ENCODE measurements around the gene TSSK6. TPM values are rescaled to one million over a fixed set of nuclear protein-coding genes. Genes with fewer than 3 reads are reported as not detected.

The TSSK6 gene
- total and polyA plus RNA-seq, 2 experiments from 2014 or later: 0.63 to 4.9 TPM

- TF ChIP-seq, protein P1, sequence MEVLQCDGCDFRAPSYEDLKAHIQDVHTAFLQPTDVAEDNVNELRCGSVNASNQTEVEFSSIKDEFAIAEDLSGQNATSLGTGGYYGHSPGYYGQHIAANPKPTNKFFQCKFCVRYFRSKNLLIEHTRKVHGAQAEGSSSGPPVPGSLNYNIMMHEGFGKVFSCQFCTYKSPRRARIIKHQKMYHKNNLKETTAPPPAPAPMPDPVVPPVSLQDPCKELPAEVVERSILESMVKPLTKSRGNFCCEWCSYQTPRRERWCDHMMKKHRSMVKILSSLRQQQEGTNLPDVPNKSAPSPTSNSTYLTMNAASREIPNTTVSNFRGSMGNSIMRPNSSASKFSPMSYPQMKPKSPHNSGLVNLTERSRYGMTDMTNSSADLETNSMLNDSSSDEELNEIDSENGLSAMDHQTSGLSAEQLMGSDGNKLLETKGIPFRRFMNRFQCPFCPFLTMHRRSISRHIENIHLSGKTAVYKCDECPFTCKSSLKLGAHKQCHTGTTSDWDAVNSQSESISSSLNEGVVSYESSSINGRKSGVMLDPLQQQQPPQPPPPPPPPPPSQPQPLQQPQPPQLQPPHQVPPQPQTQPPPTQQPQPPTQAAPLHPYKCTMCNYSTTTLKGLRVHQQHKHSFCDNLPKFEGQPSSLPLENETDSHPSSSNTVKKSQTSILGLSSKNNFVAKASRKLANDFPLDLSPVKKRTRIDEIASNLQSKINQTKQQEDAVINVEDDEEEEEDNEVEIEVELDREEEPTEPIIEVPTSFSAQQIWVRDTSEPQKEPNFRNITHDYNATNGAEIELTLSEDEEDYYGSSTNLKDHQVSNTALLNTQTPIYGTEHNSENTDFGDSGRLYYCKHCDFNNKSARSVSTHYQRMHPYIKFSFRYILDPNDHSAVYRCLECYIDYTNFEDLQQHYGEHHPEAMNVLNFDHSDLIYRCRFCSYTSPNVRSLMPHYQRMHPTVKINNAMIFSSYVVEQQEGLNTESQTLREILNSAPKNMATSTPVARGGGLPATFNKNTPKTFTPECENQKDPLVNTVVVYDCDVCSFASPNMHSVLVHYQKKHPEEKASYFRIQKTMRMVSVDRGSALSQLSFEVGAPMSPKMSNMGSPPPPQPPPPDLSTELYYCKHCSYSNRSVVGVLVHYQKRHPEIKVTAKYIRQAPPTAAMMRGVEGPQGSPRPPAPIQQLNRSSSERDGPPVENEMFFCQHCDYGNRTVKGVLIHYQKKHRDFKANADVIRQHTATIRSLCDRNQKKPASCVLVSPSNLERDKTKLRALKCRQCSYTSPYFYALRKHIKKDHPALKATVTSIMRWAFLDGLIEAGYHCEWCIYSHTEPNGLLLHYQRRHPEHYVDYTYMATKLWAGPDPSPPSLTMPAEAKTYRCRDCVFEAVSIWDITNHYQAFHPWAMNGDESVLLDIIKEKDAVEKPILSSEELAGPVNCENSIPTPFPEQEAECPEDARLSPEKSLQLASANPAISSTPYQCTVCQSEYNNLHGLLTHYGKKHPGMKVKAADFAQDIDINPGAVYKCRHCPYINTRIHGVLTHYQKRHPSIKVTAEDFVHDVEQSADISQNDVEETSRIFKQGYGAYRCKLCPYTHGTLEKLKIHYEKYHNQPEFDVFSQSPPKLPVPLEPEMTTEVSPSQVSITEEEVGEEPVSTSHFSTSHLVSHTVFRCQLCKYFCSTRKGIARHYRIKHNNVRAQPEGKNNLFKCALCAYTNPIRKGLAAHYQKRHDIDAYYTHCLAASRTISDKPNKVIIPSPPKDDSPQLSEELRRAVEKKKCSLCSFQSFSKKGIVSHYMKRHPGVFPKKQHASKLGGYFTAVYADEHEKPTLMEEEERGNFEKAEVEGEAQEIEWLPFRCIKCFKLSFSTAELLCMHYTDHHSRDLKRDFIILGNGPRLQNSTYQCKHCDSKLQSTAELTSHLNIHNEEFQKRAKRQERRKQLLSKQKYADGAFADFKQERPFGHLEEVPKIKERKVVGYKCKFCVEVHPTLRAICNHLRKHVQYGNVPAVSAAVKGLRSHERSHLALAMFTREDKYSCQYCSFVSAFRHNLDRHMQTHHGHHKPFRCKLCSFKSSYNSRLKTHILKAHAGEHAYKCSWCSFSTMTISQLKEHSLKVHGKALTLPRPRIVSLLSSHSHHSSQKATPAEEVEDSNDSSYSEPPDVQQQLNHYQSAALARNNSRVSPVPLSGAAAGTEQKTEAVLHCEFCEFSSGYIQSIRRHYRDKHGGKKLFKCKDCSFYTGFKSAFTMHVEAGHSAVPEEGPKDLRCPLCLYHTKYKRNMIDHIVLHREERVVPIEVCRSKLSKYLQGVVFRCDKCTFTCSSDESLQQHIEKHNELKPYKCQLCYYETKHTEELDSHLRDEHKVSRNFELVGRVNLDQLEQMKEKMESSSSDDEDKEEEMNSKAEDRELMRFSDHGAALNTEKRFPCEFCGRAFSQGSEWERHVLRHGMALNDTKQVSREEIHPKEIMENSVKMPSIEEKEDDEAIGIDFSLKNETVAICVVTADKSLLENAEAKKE (CRISPR knock-in tag; IDR thresholded peaks at IDR 0.05): no peak
- TF ChIP-seq JUNB (IDR thresholded peaks at IDR 0.05; ENCODE audit: unreplicated experiment): no peak
- no peak for TF ChIP-seq EZH2phosphoT487 (IDR thresholded peaks at IDR 0.05; ENCODE audit: unreplicated experiment)
- no peak for TF ChIP-seq POLR2AphosphoS5 (IDR thresholded peaks at IDR 0.05; ENCODE audit: low read depth)
Observed at GRCh38 chr19:19498255-19498991, 16.9 kb downstream of the TSSK6 start (continued).

DNA sequence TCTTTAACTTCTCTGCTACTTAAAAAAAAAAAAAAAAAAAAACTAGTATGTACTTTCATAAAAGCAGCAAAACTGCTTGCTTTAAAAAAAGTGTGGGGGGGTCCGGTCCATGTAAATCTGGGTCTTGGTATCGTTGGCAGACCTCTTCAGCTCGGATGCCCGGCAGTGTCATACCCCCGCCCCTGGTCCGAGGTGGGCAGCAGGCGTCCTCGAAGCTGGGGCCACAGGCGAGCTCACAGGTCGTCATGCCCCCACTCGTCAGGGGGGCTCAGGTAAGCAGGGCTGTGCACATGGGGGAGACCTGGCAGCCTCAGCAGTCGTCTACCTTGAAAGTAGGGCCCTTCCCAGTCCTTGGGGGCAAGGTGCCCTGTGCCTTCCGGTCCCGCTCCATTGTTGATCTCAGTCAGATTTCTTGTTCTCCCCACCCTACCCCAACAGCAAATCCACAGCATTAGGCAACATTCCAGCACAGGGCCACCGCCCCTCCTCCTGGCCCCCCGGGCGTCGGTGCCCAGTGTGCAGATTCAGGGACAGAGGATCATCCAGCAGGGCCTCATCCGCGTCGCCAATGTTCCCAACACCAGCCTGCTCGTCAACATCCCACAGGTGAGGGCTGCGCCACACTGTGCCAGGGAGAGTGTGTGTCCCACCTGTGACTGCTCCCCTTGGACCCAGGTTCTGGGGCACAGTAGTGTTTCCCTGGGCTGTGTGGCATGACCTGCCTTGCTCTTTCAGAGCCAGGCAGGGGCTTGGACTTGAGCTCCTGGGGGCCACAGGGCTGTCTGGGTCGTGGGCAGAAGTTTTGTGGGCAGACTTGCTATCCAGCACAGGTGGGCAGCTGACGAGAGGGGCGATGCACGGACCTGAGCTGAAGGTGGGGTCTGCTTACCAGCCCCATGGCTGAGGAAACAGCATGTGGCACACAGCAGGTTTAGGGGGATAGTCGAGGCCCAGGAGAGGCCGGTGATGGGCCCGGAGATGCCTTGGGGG is 19.4 kb downstream of the TSSK6 start:
- Histone ChIP-seq H4K20me1 (replicated peaks; ENCODE audit: insufficient read depth) (peaks cover 22% of the 10 kb centered on the region), H3K9me2 (ENCODE audit: insufficient read depth) (no peaks in the 10 kb centered on the region), H3K27ac (ENCODE audit: low read depth) (no peak overlapping the region), H3K4me2 (no peak overlapping the region), H3K36me3 (ENCODE audit: insufficient read depth) (peaks cover 11% of the 10 kb centered on the region; the same call in 1 of the 2 replicates), H3K4me1 (ENCODE audit: insufficient read depth) (no peaks in the 10 kb centered on the region), H3K27me3 (ENCODE audit: insufficient read depth) (no peaks in the 10 kb centered on the region), H3F3A (replicated peaks; ENCODE audit: low read depth) (0 out of 2 replicates have a peak, but pooled peaks cover 3% of the 10 kb centered on the region), H2AFZ (no peak overlapping the region), H3K79me2 (replicated peaks; ENCODE audit: insufficient read depth) (peaks cover 23% of the 10 kb centered on the region), H3K4me3 (no peak overlapping the region)
- H3K36me3 Mint-ChIP-seq (ENCODE audit: low read depth): peaks cover 74% of the 10 kb centered on the region
- H3K9me3 Mint-ChIP-seq: no peaks in the 10 kb centered on the region
- H3K4me3 Mint-ChIP-seq: no peak overlapping the region
- TF ChIP-seq NANOG (IDR thresholded peaks at IDR 0.05; ENCODE audit: borderline replicate concordance): no peak
- ATAC-seq (no peak), DNase-seq (ENCODE audit: low spot score) (no peak)
- peaks cover 11% of the 10 kb centered on the region for H3K27me3 Mint-ChIP-seq (ENCODE audit: insufficient read depth, low read depth, poor library complexity)
- no peak overlapping the region for H3K27ac Mint-ChIP-seq
- H3K4me1 Mint-ChIP-seq: no peaks in the 10 kb centered on the region

All from GM23338 (cell line).